IMR-90 (cell line): ENCODE results near the gene GTF2F1.

Experiments
- CHD1 ChIP-seq: IDR thresholded peaks from 2 replicates; pipeline ENCODE4 v1.6.1; 2012; ENCODE audit warnings: low read depth, low read length, improper control_type of control experiment
- POLR2A ChIP-seq: IDR thresholded peaks from 2 replicates; pipeline ENCODE4 v1.6.1; 2012; ENCODE audit warnings: mild to moderate bottlenecking, low read depth, low read length
- RCOR1 ChIP-seq: IDR thresholded peaks from 2 replicates; pipeline ENCODE4 v1.6.1; 2012; ENCODE audit warnings: mild to moderate bottlenecking, low read length, improper control_type of control experiment; ENCODE audit not compliant: insufficient replicate concordance

DNA sequence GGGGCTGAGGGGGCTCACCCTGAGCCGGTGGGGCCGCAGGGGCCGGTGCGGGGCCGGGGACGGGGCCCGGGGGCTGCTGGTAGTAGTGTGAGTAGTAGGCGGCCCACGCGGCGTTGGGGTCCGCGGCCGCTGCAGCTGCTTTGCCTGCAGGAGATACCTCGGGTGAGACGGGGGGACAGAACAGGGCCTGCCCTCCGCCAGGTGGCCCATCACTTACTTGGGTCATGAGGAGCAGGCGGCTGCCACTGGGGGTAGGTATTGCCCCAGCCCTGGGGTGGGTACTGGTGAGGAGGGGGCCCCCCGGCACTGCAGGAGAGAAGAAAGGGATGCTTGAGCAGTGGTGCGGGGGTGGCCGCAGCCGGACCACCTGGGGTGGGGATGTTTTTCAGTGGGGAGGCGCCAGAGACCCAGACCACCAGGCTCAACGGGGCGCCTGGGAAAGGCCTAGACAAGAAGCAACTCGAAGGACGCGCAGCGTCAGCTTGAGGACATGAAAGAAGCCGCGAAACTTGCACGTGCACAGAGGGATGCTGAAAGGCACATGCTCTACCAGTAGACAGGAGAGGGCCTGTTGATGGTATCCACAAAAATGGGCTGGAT lies 22.7 kb upstream of the GTF2F1 start:
- TF ChIP-seq RCOR1 = no peak
- no peak for TF ChIP-seq POLR2A
- no peak for TF ChIP-seq CHD1
